HCT116 (cell line): ENCODE data around the gene WDR20. TPM values are rescaled to one million over a fixed set of nuclear protein-coding genes. Genes with fewer than 3 reads are reported as not detected.

Source experiments
- ATAC-seq: fragments of 200-7000 bp; cut with Tn5 transposase; 2 replicates; pipeline ENCODE4 v1.9.1; 2020; ENCODE audit warnings: mild to moderate bottlenecking, moderate library complexity
- BruUV-seq: library from RNA; stranded (reverse); fragments of 400-500 nt; replicated peaks from 2 replicates; lab custom pipeline; 2021; lab: Mats Ljungman, UMichigan
- CTCF ChIA-PET: fragments of 300-600 bp; sonication (Branson Sonifier 250); formaldehyde crosslinking; loops from one replicate; lab custom pipeline; 2021; ENCODE audit warnings: antibody characterized with exemption; lab: Charles Lee
- POLR2A ChIA-PET: fragments of 300-600, 350-600 bp; sonication (Branson Sonifier 250); formaldehyde crosslinking; loops from one replicate; lab custom pipeline; 2021; ENCODE audit warnings: antibody characterized with exemption; lab: Charles Lee
- RAD21 ChIA-PET, 2 experiments: fragments of 300-600 bp; sonication (Branson Sonifier 250); formaldehyde crosslinking; loops; one replicate each; lab custom pipeline; 2023; ENCODE audit warnings: low total read pairs in 2 of 2; ENCODE audit not compliant: uncharacterized antibody in 2 of 2, unreplicated experiment in 2 of 2, low non-redundant PET in 1 of 2; lab: Charles Lee
- DNase-seq: peaks from one replicate; pipeline ENCODE4 v3.0.0-alpha.2; 2010; ENCODE audit warnings: low read depth, low spot score
- H2AFZ ChIP-seq: fragments of 200-600 bp; shearing (Covaris generic), sonication (generic); 2 replicates; pipeline ENCODE4 v1.6.1; 2017; ENCODE audit warnings: low read depth, mixed run types, mixed read lengths, antibody characterized with exemption, low read length; ENCODE audit not compliant: poor library complexity, severe bottlenecking
- H3K27ac ChIP-seq: 2 replicates; pipeline ENCODE4 v1.5.1; 2012; ENCODE audit warnings: low read depth, low read length
- H3K27me3 ChIP-seq: fragments of 200-600 bp; sonication (generic); 2 replicates; pipeline ENCODE4 v1.6.1; 2016; ENCODE audit warnings: mixed run types, low read length, mixed read lengths; ENCODE audit not compliant: insufficient read depth
- H3K36me3 ChIP-seq, 2 experiments: fragments of 200-500 bp in 1 of 2; fragments of 200-600 bp in 1 of 2; sonication (Bioruptor generic) in 1 of 2; sonication (generic) in 1 of 2; 2 replicates each; pipeline versions ENCODE4 v1.5.1 to v1.6.1; 2014 to 2016; ENCODE audit warnings: low read length in 2 of 2, inconsistent platforms in 1 of 2, mixed read lengths in 1 of 2, mixed run types in 1 of 2; ENCODE audit not compliant: insufficient read depth in 2 of 2, control insufficient read depth in 1 of 2
- H3K4me1 ChIP-seq, 2 experiments: fragments of 200-600 bp in 1 of 2; sonication (generic) in 1 of 2; 2 replicates each; pipeline versions ENCODE4 v1.5.1 to v1.6.1; 2012 to 2017; ENCODE audit warnings: low read length in 2 of 2, inconsistent platforms in 1 of 2, mild to moderate bottlenecking in 1 of 2, mixed read lengths in 1 of 2, mixed run types in 1 of 2, moderate library complexity in 1 of 2; ENCODE audit not compliant: insufficient read depth in 2 of 2, control insufficient read depth in 1 of 2
- H3K4me2 ChIP-seq: fragments of 200-600 bp; sonication (generic); 2 replicates; pipeline ENCODE4 v1.6.1; 2017; ENCODE audit warnings: mixed run types, low read length, mixed read lengths
- H3K4me3 ChIP-seq, 2 experiments: fragments of 200-600 bp in 1 of 2; sonication (generic) in 1 of 2; replicated peaks in 1 of 2; 2 replicates each; pipeline ENCODE4 v1.5.1; 2011 to 2016; ENCODE audit warnings: low read length in 2 of 2, control low read depth in 1 of 2, low read depth in 1 of 2, mild to moderate bottlenecking in 1 of 2, mixed read lengths in 1 of 2, mixed run types in 1 of 2
- H3K79me2 ChIP-seq: fragments of 200-600 bp; sonication (generic); 2 replicates; pipeline ENCODE4 v1.6.1; 2017; ENCODE audit warnings: mild to moderate bottlenecking, mixed run types, low read length, moderate library complexity, mixed read lengths; ENCODE audit not compliant: insufficient read depth
- H3K9ac ChIP-seq: fragments of 200-600 bp; sonication (generic); 2 replicates; pipeline ENCODE4 v1.6.1; 2016; ENCODE audit warnings: low read length, mixed read lengths
- H3K9me2 ChIP-seq: fragments of 200-600 bp; sonication (generic), shearing (Covaris generic); 2 replicates; pipeline ENCODE4 v1.6.1; 2017; ENCODE audit warnings: mixed run types, mild to moderate bottlenecking, moderate library complexity; ENCODE audit not compliant: insufficient read depth
- H3K9me3 ChIP-seq, 2 experiments: fragments of 200-500 bp in 1 of 2; fragments of 200-600 bp in 1 of 2; sonication (Bioruptor generic) in 1 of 2; sonication (generic) in 1 of 2; 2 replicates each; pipeline ENCODE4 v1.6.1; 2014 to 2017; ENCODE audit warnings: low read length in 2 of 2, mixed read lengths in 2 of 2, inconsistent platforms in 1 of 2, low read depth in 1 of 2, mild to moderate bottlenecking in 1 of 2, mixed run types in 1 of 2, moderate library complexity in 1 of 2; ENCODE audit not compliant: control insufficient read depth in 1 of 2, insufficient read depth in 1 of 2
- H4K20me1 ChIP-seq: fragments of 200-600 bp; sonication (generic), shearing (Covaris generic); 2 replicates; pipeline ENCODE4 v1.6.1; 2017; ENCODE audit warnings: mixed run types, mild to moderate bottlenecking, moderate library complexity; ENCODE audit not compliant: insufficient read depth
- ATF3 ChIP-seq: IDR thresholded peaks from 2 replicates; pipeline ENCODE4 v1.6.1; 2012
- CBX3 ChIP-seq: IDR thresholded peaks from 2 replicates; pipeline ENCODE4 v1.6.1; 2012; ENCODE audit warnings: low read depth
- CEBPB ChIP-seq: IDR thresholded peaks from 2 replicates; pipeline ENCODE4 v1.6.1; 2012; ENCODE audit warnings: low read depth
- CTCF ChIP-seq, 3 experiments: fragments of 200-600 bp in 1 of 3; sonication (generic) in 1 of 3; IDR thresholded peaks in 2 of 3; conservative IDR thresholded peaks in 1 of 3; 2 replicates each; pipeline ENCODE4 v1.5.1; 2012 to 2017; ENCODE audit warnings: low read depth in 2 of 3, low read length in 2 of 3, antibody characterized with exemption in 1 of 3, borderline replicate concordance in 1 of 3, control low read depth in 1 of 3, mild to moderate bottlenecking in 1 of 3, mixed read lengths in 1 of 3, mixed run types in 1 of 3, moderate library complexity in 1 of 3; ENCODE audit not compliant: insufficient read depth in 1 of 3
- EZH2phosphoT487 ChIP-seq: fragments of 200-600 bp; IDR thresholded peaks from 2 replicates; pipeline ENCODE4 v1.6.1; 2018; ENCODE audit warnings: antibody characterized with exemption, borderline replicate concordance
- FOSL1 ChIP-seq: IDR thresholded peaks from 2 replicates; pipeline ENCODE4 v1.6.1; 2012; ENCODE audit warnings: low read depth
- JUND ChIP-seq: IDR thresholded peaks from 2 replicates; pipeline ENCODE4 v1.6.1; 2012
- RAD21 ChIP-seq: IDR thresholded peaks from 2 replicates; pipeline ENCODE4 v1.6.1; 2012; ENCODE audit warnings: low read depth, mild to moderate bottlenecking
- ZNF274 ChIP-seq: fragments of 200-500 bp; sonication (Bioruptor generic); IDR thresholded peaks from 2 replicates; pipeline ENCODE4 v1.6.1; 2014; ENCODE audit warnings: mild to moderate bottlenecking, low read depth, low read length, inconsistent platforms
- intact Hi-C: fragments of 100-400 bp; cut with micrococcal nuclease; formaldehyde crosslinking; loops from 2 replicates; pipeline ENCODE4 v1.10.0; 2022
- total RNA-seq: library from RNA; stranded (reverse); gene quantifications from one replicate; pipeline ENCODE4 v1.2.1, GENCODE V29; 2021; ENCODE audit not compliant: unreplicated experiment
- TF ChIP-seq, protein P1 (sequence below): IDR thresholded peaks from 2 replicates; pipeline ENCODE4 v1.6.1; 2012
- TF ChIP-seq, protein P2 (sequence below): IDR thresholded peaks from 2 replicates; pipeline ENCODE4 v1.6.1; 2011; ENCODE audit warnings: mild to moderate bottlenecking, low read length, moderate library complexity; ENCODE audit not compliant: insufficient replicate concordance; ENCODE audit errors: extremely low read depth
- TF ChIP-seq, protein P3 (sequence below): IDR thresholded peaks from 2 replicates; pipeline ENCODE4 v1.6.1; 2012; ENCODE audit warnings: low read depth

WDR20 gene
- total RNA-seq, 1 experiment from 2014 or later: 21.1 TPM

- TF ChIP-seq CTCF (IDR thresholded peaks at IDR 0.05 in 2 of 3, conservative IDR thresholded peaks at IDR 0.05 in 1 of 3; ENCODE audit: borderline replicate concordance in 1 of 3, insufficient read depth in 1 of 3, low read depth in 2 of 3, low read length in 2 of 3) (no peak), RAD21 (no peak)
- TF ChIP-seq, protein P1, sequence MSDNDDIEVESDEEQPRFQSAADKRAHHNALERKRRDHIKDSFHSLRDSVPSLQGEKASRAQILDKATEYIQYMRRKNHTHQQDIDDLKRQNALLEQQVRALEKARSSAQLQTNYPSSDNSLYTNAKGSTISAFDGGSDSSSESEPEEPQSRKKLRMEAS: no peak
Observed at GRCh38 chr14:102140750-102141145, 1.1 kb downstream of the WDR20 start (continued).

GRCh38 chr14:102141797-102142196 is 2.1 kb downstream of the WDR20 start:
- BruUV-seq: no TSS peak
- H3K4me2 ChIP-seq: no peak overlapping the region
- H3K27ac ChIP-seq: no peak overlapping the region
- no peak overlapping the region for H3K4me3 ChIP-seq
- POLR2A ChIA-PET: no interaction called here
- H3K36me3 ChIP-seq: no peaks in the 10 kb centered on the region
- peaks cover 5 to 16% of the 10 kb centered on the region in 2 experiments; a peak in 3 of 4 replicates for H3K4me1 ChIP-seq
- H3K27me3 ChIP-seq: no peaks in the 10 kb centered on the region
- ATAC-seq (no peak), DNase-seq (no peak)
- RAD21 ChIA-PET: no interaction called here
- no peaks in the 10 kb centered on the region for H3K9me3 ChIP-seq
- H4K20me1 ChIP-seq: peaks cover 6% of the 10 kb centered on the region; the same call in 1 of the 2 replicates
- peaks cover 81% of the 10 kb centered on the region for H3K79me2 ChIP-seq
- CTCF ChIA-PET: no interaction called here
- H3K9me2 ChIP-seq: no peaks in the 10 kb centered on the region
- H3K9ac ChIP-seq: no peak overlapping the region
- intact Hi-C loops: no loop called here
- no peak for TF ChIP-seq EZH2phosphoT487
- TF ChIP-seq JUND: no peak
- no peak for TF ChIP-seq CTCF (IDR thresholded peaks at IDR 0.05 in 2 of 3, conservative IDR thresholded peaks at IDR 0.05 in 1 of 3; ENCODE audit: borderline replicate concordance in 1 of 3, insufficient read depth in 1 of 3, low read depth in 2 of 3, low read length in 2 of 3)
- TF ChIP-seq FOSL1: no peak
- TF ChIP-seq ZNF274: no peak
- TF ChIP-seq CEBPB: no peak
- TF ChIP-seq CBX3: no peak
- TF ChIP-seq, protein P2, sequence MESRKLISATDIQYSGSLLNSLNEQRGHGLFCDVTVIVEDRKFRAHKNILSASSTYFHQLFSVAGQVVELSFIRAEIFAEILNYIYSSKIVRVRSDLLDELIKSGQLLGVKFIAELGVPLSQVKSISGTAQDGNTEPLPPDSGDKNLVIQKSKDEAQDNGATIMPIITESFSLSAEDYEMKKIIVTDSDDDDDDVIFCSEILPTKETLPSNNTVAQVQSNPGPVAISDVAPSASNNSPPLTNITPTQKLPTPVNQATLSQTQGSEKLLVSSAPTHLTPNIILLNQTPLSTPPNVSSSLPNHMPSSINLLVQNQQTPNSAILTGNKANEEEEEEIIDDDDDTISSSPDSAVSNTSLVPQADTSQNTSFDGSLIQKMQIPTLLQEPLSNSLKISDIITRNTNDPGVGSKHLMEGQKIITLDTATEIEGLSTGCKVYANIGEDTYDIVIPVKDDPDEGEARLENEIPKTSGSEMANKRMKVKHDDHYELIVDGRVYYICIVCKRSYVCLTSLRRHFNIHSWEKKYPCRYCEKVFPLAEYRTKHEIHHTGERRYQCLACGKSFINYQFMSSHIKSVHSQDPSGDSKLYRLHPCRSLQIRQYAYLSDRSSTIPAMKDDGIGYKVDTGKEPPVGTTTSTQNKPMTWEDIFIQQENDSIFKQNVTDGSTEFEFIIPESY: no peak
- TF ChIP-seq, protein P3, sequence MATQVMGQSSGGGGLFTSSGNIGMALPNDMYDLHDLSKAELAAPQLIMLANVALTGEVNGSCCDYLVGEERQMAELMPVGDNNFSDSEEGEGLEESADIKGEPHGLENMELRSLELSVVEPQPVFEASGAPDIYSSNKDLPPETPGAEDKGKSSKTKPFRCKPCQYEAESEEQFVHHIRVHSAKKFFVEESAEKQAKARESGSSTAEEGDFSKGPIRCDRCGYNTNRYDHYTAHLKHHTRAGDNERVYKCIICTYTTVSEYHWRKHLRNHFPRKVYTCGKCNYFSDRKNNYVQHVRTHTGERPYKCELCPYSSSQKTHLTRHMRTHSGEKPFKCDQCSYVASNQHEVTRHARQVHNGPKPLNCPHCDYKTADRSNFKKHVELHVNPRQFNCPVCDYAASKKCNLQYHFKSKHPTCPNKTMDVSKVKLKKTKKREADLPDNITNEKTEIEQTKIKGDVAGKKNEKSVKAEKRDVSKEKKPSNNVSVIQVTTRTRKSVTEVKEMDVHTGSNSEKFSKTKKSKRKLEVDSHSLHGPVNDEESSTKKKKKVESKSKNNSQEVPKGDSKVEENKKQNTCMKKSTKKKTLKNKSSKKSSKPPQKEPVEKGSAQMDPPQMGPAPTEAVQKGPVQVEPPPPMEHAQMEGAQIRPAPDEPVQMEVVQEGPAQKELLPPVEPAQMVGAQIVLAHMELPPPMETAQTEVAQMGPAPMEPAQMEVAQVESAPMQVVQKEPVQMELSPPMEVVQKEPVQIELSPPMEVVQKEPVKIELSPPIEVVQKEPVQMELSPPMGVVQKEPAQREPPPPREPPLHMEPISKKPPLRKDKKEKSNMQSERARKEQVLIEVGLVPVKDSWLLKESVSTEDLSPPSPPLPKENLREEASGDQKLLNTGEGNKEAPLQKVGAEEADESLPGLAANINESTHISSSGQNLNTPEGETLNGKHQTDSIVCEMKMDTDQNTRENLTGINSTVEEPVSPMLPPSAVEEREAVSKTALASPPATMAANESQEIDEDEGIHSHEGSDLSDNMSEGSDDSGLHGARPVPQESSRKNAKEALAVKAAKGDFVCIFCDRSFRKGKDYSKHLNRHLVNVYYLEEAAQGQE: no peak
- no peak for TF ChIP-seq ATF3
- no peak overlapping the region for H2AFZ ChIP-seq
